Mesenchymal stem cell (in vitro differentiated cells and primary cell): Measurements from ENCODE around the gene CENPC. TPM values are rescaled to one million over a fixed set of nuclear protein-coding genes. Genes with fewer than 3 reads are reported as not detected.

Source experiments
- DNase-seq: peaks from one replicate; pipeline ENCODE4 v3.0.0-alpha.2; 2013
- H2AFZ ChIP-seq: one replicate; pipeline ENCODE4 v1.6.1; 2013; ENCODE audit warnings: low read depth, mild to moderate bottlenecking, control low read depth, inconsistent platforms, low read length, moderate library complexity
- H2AK5ac ChIP-seq: 2 replicates; pipeline ENCODE4 v1.6.1; 2013; ENCODE audit warnings: low read length, moderate library complexity, mild to moderate bottlenecking, inconsistent platforms; ENCODE audit not compliant: severe bottlenecking
- H2BK120ac ChIP-seq: one replicate; pipeline ENCODE4 v1.6.1; 2013; ENCODE audit warnings: low read depth, mild to moderate bottlenecking, inconsistent platforms, low read length, moderate library complexity
- H2BK12ac ChIP-seq, 2 experiments: one replicate each; pipeline ENCODE4 v1.6.1; 2013; ENCODE audit warnings: inconsistent platforms in 2 of 2, low read length in 2 of 2, mild to moderate bottlenecking in 2 of 2, moderate library complexity in 2 of 2, control low read depth in 1 of 2
- H2BK15ac ChIP-seq: one replicate; pipeline ENCODE4 v1.6.1; 2013; ENCODE audit warnings: mild to moderate bottlenecking, low read depth, inconsistent platforms; ENCODE audit not compliant: poor library complexity, severe bottlenecking
- H2BK5ac ChIP-seq: 2 replicates; pipeline ENCODE4 v1.6.1; 2013; ENCODE audit warnings: low read depth, mild to moderate bottlenecking, low read length, control low read depth, inconsistent platforms; ENCODE audit not compliant: poor library complexity, severe bottlenecking
- H3K14ac ChIP-seq, 2 experiments: one replicate each; pipeline ENCODE4 v1.6.1; 2013; ENCODE audit warnings: inconsistent platforms in 2 of 2, low read length in 2 of 2, control low read depth in 1 of 2, mild to moderate bottlenecking in 1 of 2, moderate library complexity in 1 of 2
- H3K18ac ChIP-seq, 2 experiments: one replicate each; pipeline ENCODE4 v1.6.1; 2013; ENCODE audit warnings: inconsistent platforms in 2 of 2, low read length in 2 of 2, control low read depth in 1 of 2, low read depth in 1 of 2, mild to moderate bottlenecking in 1 of 2
- H3K23ac ChIP-seq, 2 experiments: one replicate each; pipeline ENCODE4 v1.6.1; 2013; ENCODE audit warnings: inconsistent platforms in 2 of 2, low read length in 2 of 2, mild to moderate bottlenecking in 2 of 2, moderate library complexity in 2 of 2, control low read depth in 1 of 2
- H3K27ac ChIP-seq: 2 replicates; pipeline ENCODE4 v1.5.1; 2013; ENCODE audit warnings: mild to moderate bottlenecking, moderate library complexity, low read length, control low read depth, inconsistent platforms; ENCODE audit not compliant: poor library complexity, severe bottlenecking
- H3K27me3 ChIP-seq, 2 experiments: 2 replicates each; pipeline versions ENCODE4 v1.6.1 to v1.7.0; 2013; ENCODE audit warnings: low read length in 2 of 2, mild to moderate bottlenecking in 2 of 2, moderate library complexity in 2 of 2, control low read depth in 1 of 2, inconsistent platforms in 1 of 2; ENCODE audit not compliant: control insufficient read depth in 1 of 2, insufficient read depth in 1 of 2
- H3K36me3 ChIP-seq, 2 experiments: 2 replicates each; pipeline versions ENCODE4 v1.6.1 to v1.7.0; 2013; ENCODE audit warnings: low read length in 2 of 2, control low read depth in 1 of 2, inconsistent platforms in 1 of 2, low read depth in 1 of 2, mild to moderate bottlenecking in 1 of 2; ENCODE audit not compliant: insufficient read depth in 2 of 2, control insufficient read depth in 1 of 2
- H3K4ac ChIP-seq, 2 experiments: one replicate each; pipeline ENCODE4 v1.6.1; 2013; ENCODE audit warnings: inconsistent platforms in 2 of 2, low read length in 2 of 2, mild to moderate bottlenecking in 2 of 2, moderate library complexity in 2 of 2, control low read depth in 1 of 2, low read depth in 1 of 2
- H3K4me1 ChIP-seq: 2 replicates; pipeline ENCODE4 v1.6.1; 2013; ENCODE audit warnings: low read depth, low read length, control low read depth; ENCODE audit not compliant: control insufficient read depth, insufficient read depth
- H3K4me2 ChIP-seq: 2 replicates; pipeline ENCODE4 v1.6.1; 2013; ENCODE audit warnings: low read length, mild to moderate bottlenecking, inconsistent platforms; ENCODE audit not compliant: poor library complexity, severe bottlenecking
- H3K4me3 ChIP-seq, 2 experiments: 2 replicates each; pipeline versions ENCODE4 v1.5.1 to v1.7.0; 2013; ENCODE audit warnings: low read length in 2 of 2, mild to moderate bottlenecking in 2 of 2, control low read depth in 1 of 2, low read depth in 1 of 2; ENCODE audit not compliant: insufficient read depth in 1 of 2
- H3K79me1 ChIP-seq: replicated peaks from 2 replicates; pipeline ENCODE4 v1.6.1; 2013; ENCODE audit warnings: mild to moderate bottlenecking, control low read depth, low read length, inconsistent platforms; ENCODE audit not compliant: poor library complexity, severe bottlenecking
- H3K9ac ChIP-seq: 2 replicates; pipeline ENCODE4 v1.7.0; 2013; ENCODE audit warnings: mild to moderate bottlenecking, low read length, moderate library complexity
- H3K9me3 ChIP-seq: 2 replicates; pipeline ENCODE4 v1.7.0; 2013; ENCODE audit warnings: mild to moderate bottlenecking, low read length; ENCODE audit not compliant: control insufficient read depth
- H4K8ac ChIP-seq: one replicate; pipeline ENCODE4 v1.6.1; 2013; ENCODE audit warnings: inconsistent platforms, mild to moderate bottlenecking, low read length, moderate library complexity
- H4K91ac ChIP-seq: one replicate; pipeline ENCODE4 v1.6.1; 2013; ENCODE audit warnings: mild to moderate bottlenecking, low read length, inconsistent platforms
- WGBS: methylation state at CpG from one replicate; pipeline ENCODE4 v1.1.7; 2013; ENCODE audit warnings: mixed read lengths; 5-methylcytosine and 5-hydroxymethylcytosine counted together
- polyA plus RNA-seq, 2 experiments: library from polyadenylated mRNA; stranded (reverse); fragments of 200-250 nt; gene quantifications; one replicate each; pipeline ENCODE4 v1.2.3, GENCODE V29; 2013

Gene CENPC, protein sequence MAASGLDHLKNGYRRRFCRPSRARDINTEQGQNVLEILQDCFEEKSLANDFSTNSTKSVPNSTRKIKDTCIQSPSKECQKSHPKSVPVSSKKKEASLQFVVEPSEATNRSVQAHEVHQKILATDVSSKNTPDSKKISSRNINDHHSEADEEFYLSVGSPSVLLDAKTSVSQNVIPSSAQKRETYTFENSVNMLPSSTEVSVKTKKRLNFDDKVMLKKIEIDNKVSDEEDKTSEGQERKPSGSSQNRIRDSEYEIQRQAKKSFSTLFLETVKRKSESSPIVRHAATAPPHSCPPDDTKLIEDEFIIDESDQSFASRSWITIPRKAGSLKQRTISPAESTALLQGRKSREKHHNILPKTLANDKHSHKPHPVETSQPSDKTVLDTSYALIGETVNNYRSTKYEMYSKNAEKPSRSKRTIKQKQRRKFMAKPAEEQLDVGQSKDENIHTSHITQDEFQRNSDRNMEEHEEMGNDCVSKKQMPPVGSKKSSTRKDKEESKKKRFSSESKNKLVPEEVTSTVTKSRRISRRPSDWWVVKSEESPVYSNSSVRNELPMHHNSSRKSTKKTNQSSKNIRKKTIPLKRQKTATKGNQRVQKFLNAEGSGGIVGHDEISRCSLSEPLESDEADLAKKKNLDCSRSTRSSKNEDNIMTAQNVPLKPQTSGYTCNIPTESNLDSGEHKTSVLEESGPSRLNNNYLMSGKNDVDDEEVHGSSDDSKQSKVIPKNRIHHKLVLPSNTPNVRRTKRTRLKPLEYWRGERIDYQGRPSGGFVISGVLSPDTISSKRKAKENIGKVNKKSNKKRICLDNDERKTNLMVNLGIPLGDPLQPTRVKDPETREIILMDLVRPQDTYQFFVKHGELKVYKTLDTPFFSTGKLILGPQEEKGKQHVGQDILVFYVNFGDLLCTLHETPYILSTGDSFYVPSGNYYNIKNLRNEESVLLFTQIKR
- polyA plus RNA-seq (2013, experiment 1 of 2): 6.0 TPM
- polyA plus RNA-seq (2013, experiment 2 of 2): 6.6 TPM

GRCh38 chr4:67545199-67546003, at the start of gene CENPC:
CENPC (minus strand) TSS chr4:67545503; CDS start chr4:67545355, 148 bp downstream.
- Histone ChIP-seq H3K4ac (peak within 1 kb of the TSS in 1 of 2 experiments; percentile 60), H3K23ac (no peak within 1 kb of the TSS), H3K18ac (peak within 1 kb of the TSS; percentile 44 to 95), H3K4me1 (no peaks in the 10 kb centered on the region), H2AFZ (no peak within 1 kb of the TSS), H3K9ac (peak within 1 kb of the TSS; percentile 100), H3K4me3 (peak within 1 kb of the TSS; percentile 81 to 93), H3K27me3 (no peaks in the 10 kb centered on the region), H4K91ac (peak within 1 kb of the TSS; percentile 57), H2BK120ac (peak within 1 kb of the TSS; percentile 71), H4K8ac (peak within 1 kb of the TSS; percentile 97), H3K36me3 (peaks cover 0 to 22% of the 10 kb centered on the region in 2 experiments), H3K27ac (peak within 1 kb of the TSS; percentile 80), H2AK5ac (no peak within 1 kb of the TSS), H3K79me1 (peaks cover 2% of the 10 kb centered on the region), H3K4me2 (peak within 1 kb of the TSS; percentile 75), H2BK12ac (no peak within 1 kb of the TSS), H2BK5ac (peak within 1 kb of the TSS; percentile 76), H3K14ac (peak within 1 kb of the TSS in 1 of 2 experiments; percentile 5), H3K9me3 (no peaks in the 10 kb centered on the region), H2BK15ac (no peak within 1 kb of the TSS)
- WGBS: under 1% methylated on average over 39 of the region's 53 CpGs
- DNase-seq: peak; percentile 97

DNA sequence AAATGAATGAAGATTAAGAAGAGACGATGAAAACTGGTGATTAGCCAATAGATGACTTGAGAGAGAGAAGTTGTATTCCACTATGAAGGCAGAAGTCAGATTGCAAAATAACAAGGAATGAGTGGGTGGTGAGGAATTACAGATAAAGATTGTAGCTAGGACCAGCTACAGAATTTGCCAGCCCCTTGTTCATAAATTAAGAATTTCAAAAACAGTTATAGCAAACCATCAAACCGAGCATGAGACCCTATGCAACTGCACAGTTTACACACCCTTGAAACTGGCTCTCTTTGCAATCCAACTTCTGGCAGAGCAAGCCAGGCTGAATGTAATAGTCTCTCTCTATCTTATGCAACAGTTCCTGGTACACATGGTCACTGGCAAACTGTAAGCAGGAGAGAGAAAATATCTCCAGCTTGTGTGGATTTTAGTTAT, 48.5 kb upstream of the CENPC start:
- H3K79me1 ChIP-seq: no peaks in the 10 kb centered on the region
- WGBS: 87% methylated on average over 2 of the region's 2 CpGs
- H4K91ac ChIP-seq: no peak overlapping the region
- H3K18ac ChIP-seq: no peak overlapping the region
- peaks cover 2% of the 10 kb centered on the region for H3K9me3 ChIP-seq
- H3K9ac ChIP-seq: peak overlapping the region; percentile 50
- H3K4ac ChIP-seq: no peak overlapping the region
- H2BK12ac ChIP-seq: no peak overlapping the region
- no peak overlapping the region for H4K8ac ChIP-seq
- no peak overlapping the region for H2BK5ac ChIP-seq
- peaks cover 0 to 3% of the 10 kb centered on the region in 2 experiments for H3K27me3 ChIP-seq
- no peak overlapping the region for H2BK120ac ChIP-seq
- no peak overlapping the region for H3K23ac ChIP-seq
- no peak overlapping the region for H3K14ac ChIP-seq
- H2AK5ac ChIP-seq: no peak overlapping the region
- H3K27ac ChIP-seq: no peak overlapping the region
- H3K4me2 ChIP-seq: no peak overlapping the region
- no peak overlapping the region for H2BK15ac ChIP-seq
- no peaks in the 10 kb centered on the region for H3K4me1 ChIP-seq
- peak overlapping the region in 1 of 2 experiments; percentile 27 for H3K4me3 ChIP-seq
- no peak overlapping the region for H2AFZ ChIP-seq
- no peaks in the 10 kb centered on the region for H3K36me3 ChIP-seq
- no peak for DNase-seq

GRCh38 chr4:67587156-67587555, 41.9 kb upstream of the CENPC start:
- H3K14ac ChIP-seq: no peak overlapping the region

More at GRCh38 chr4:67587156-67587555, 41.9 kb upstream of the CENPC start:
- Histone ChIP-seq H3K23ac (no peak overlapping the region), H3K18ac (no peak overlapping the region), H3K4me2 (no peak overlapping the region), H2AK5ac (no peak overlapping the region), H2BK5ac (no peak overlapping the region), H3K4ac (no peak overlapping the region), H2BK12ac (no peak overlapping the region), H2BK15ac (no peak overlapping the region), H3K9ac (no peak overlapping the region), H3K27ac (peak overlapping the region; percentile 40), H3K27me3 (no peaks in the 10 kb centered on the region), H3K9me3 (no peaks in the 10 kb centered on the region), H3K4me1 (no peaks in the 10 kb centered on the region), H4K91ac (no peak overlapping the region), H3K4me3 (no peak overlapping the region), H4K8ac (no peak overlapping the region), H2BK120ac (no peak overlapping the region), H3K36me3 (no peaks in the 10 kb centered on the region), H3K79me1 (no peaks in the 10 kb centered on the region), H2AFZ (no peak overlapping the region)
- WGBS: no CpG with 5 or more reads among the region's 3 CpGs
- DNase-seq: no peak
